Adrenal gland (tissue), 12 donors: Measurements from ENCODE around the gene PLXNA4. TPM values are rescaled to one million over a fixed set of nuclear protein-coding genes. Genes with fewer than 3 reads are reported as not detected.

ENCODE experiments used
- DNase-seq, 7 donors: peaks; one replicate each; pipeline ENCODE4 v3.0.0-alpha.2; 2019 to 2020
- H3K27ac ChIP-seq, 5 donors: fragments of 200-600 bp; sonication (generic) in 4 of 5; 1 replicate in 3 of 5; 2 replicates in 2 of 5; pipeline versions ENCODE4 v1.5.1 to v1.8.0; 2016 to 2020; ENCODE audit warnings: mild to moderate bottlenecking in 1 of 5
- H3K27me3 ChIP-seq: fragments of 200-600 bp; 2 replicates; pipeline ENCODE4 v1.8.0; 2021
- H3K36me3 ChIP-seq, 2 donors: fragments of 200-600 bp; replicated peaks in 1 of 2; 1 replicate in 1 of 2; 2 replicates in 1 of 2; pipeline versions ENCODE4 v1.5.1 to v1.8.0; 2018 to 2022
- H3K4me1 ChIP-seq, 2 donors: fragments of 200-600 bp; replicated peaks in 1 of 2; 1 replicate in 1 of 2; 2 replicates in 1 of 2; pipeline versions ENCODE4 v1.5.1 to v1.8.0; 2018 to 2021
- H3K4me3 ChIP-seq, 4 donors: fragments of 200-600 bp; sonication (generic) in 3 of 4; one replicate each; pipeline ENCODE4 v1.5.1; 2016 to 2018
- H3K9me3 ChIP-seq, 3 donors: fragments of 200-600 bp; sonication (generic) in 1 of 3; replicated peaks in 1 of 3; 1 replicate in 2 of 3; 2 replicates in 1 of 3; pipeline versions ENCODE4 v1.5.1 to v1.8.0; 2016 to 2021
- CTCF ChIP-seq, 6 experiments: fragments of 450-650 bp in 4 of 6; fragments of 200-600 bp in 2 of 6; sonication (generic) in 1 of 6; IDR thresholded peaks; 1 replicate in 5 of 6; 2 replicates in 1 of 6; pipeline versions ENCODE4 v1.5.1 to v1.8.0; 2016 to 2021; ENCODE audit warnings: antibody characterized with exemption in 6 of 6, mild to moderate bottlenecking in 2 of 6, moderate library complexity in 1 of 6
- POLR2A ChIP-seq, 2 donors: fragments of 450-650 bp; IDR thresholded peaks; one replicate each; pipeline ENCODE4 v1.6.1; 2017; ENCODE audit warnings: antibody characterized with exemption in 2 of 2, mild to moderate bottlenecking in 2 of 2, moderate library complexity in 1 of 2
- WGBS, 4 donors: extraction: QIAGEN DNeasy Blood & Tissue Kit in 2 of 4; methylation state at CpG; one replicate each; pipeline versions ENCODE4 v1.1.5 to v1.1.7; 2013 to 2017; 5-methylcytosine and 5-hydroxymethylcytosine counted together
- intact Hi-C, 2 donors: fragments of 100-400 bp; cut with DNase I; formaldehyde crosslinking; loops; one replicate each; pipeline versions ENCODE4 v1.14.1 to v1.15.0; 2022 to 2023
- polyA plus RNA-seq, 3 donors: library from polyadenylated mRNA; stranded (reverse); fragments of 200-250 nt in 2 of 3; fragments of 350-450 nt in 1 of 3; fragmentation: Illumina TruSeq in 1 of 3; extraction: RNeasy Lipid Tissue Mini Kit (QIAGEN cat#74804) in 1 of 3; gene quantifications; one replicate each; pipeline ENCODE4 v1.2.3, GENCODE V29; 2013 to 2014
- total RNA-seq, 9 donors: library from RNA; depleted of rRNA in 4 of 9; stranded (reverse); fragments of >200 nt in 4 of 9; fragments of 120-200 nt in 1 of 9; fragmentation: NEBNext Ultra II Directional in 1 of 9; extraction: Animal tissue kit (Norgen Biotek cat#: 25700) in 1 of 9; gene quantifications; one replicate each; pipeline versions ENCODE4 v1.1.0 to v1.2.4, GENCODE V29; 2013 to 2023
- donor health status: healthy with polysubstance abuse.
- donor health status: Bipolar disorder and iron deficiency.
- donor health status: DM: yes; HTN: yes; CAD: no.
- donor health status: DM: no; HTN: no; CAD: no.
- donor health status: DM: no; HTN: no; CAD: no.
- donor health status: DM: yes; HTN: yes; CAD: no.

The PLXNA4 gene
- total and polyA plus RNA-seq, 12 donors = 0.99 to 10.7 (median 3.6) TPM

DNA sequence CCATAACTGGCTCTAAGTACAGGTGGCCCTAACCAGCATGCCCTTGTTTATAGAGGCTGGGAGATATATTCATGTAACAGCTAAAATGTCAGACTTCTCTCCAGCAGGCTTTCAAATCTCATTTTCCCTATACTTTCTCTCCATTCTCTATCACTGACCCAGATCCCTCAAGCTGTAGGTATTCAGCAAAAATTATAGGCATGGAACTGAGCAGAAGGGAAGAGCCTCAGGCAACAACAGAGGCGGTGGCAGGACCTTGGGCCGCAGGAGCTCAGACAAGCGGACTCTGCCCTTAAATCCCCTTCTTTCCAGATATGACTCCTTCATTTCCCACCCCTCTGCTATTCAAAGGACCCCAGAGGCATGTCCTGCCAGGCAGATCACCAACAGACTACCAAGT is 417.4 kb downstream of the PLXNA4 start:
- H3K27me3 ChIP-seq = no peaks in the 10 kb centered on the region
- no peaks in the 10 kb centered on the region for H3K4me1 ChIP-seq
- intact Hi-C loops = loop anchor here in 1 of 2 donors (10.0 kb wide), 1 partner anchor 214 kb away; no protein-coding TSS in a partner anchor
- TF ChIP-seq POLR2A (IDR thresholded peaks at IDR 0.05) (no peak), CTCF (IDR thresholded peaks at IDR 0.05) (no peak)
- no peak overlapping the region for H3K27ac ChIP-seq
- H3K9me3 ChIP-seq = no peaks in the 10 kb centered on the region
- H3K36me3 ChIP-seq = no peaks in the 10 kb centered on the region
- DNase-seq = no peak
- 81 to 96% (median 87%) methylated on average over 3 of the region's 3 CpGs for WGBS, 4 donors
- H3K4me3 ChIP-seq = no peak overlapping the region

- Histone ChIP-seq H3K9me3 (no peaks in the 10 kb centered on the region), H3K27me3 (no peaks in the 10 kb centered on the region), H3K27ac (no peak overlapping the region), H3K4me1 (no peaks in the 10 kb centered on the region), H3K4me3 (no peak overlapping the region), H3K36me3 (no peaks in the 10 kb centered on the region)
- WGBS, 4 donors = 56 to 85% (median 62%) methylated on average over 2 of the region's 2 CpGs
- no peak for TF ChIP-seq CTCF (IDR thresholded peaks at IDR 0.05)
- no peak for TF ChIP-seq POLR2A (IDR thresholded peaks at IDR 0.05)
- intact Hi-C loops = loop anchor here in 1 of 2 donors (10.0 kb wide), 1 partner anchor 213 kb away; no protein-coding TSS in a partner anchor
- DNase-seq = no peak
Observed at GRCh38 chr7:132158166-132158565, 418.1 kb downstream of the PLXNA4 start.

DNA sequence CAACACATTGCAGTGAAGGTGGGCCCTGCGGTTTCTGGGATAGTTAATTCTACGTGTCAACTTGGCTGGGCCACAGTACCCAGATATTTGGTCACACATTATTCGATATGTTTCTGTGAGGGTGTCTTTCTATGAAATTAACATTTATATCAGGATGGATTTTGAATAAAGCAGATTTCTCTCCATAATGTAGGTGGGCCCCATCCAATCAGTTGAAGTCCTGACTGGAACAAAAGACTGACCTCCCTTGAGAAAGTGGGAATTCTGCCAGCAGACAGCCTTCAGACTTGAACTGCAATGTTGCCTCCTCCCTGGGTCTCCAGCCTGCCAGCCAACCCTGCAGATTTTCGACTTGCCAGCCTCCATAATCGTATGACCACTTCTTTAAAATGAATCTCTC is 420.6 kb downstream of the PLXNA4 start:
- WGBS, 4 donors = 82 to 93% (median 88%) methylated on average over 5 of the region's 5 CpGs

DNA sequence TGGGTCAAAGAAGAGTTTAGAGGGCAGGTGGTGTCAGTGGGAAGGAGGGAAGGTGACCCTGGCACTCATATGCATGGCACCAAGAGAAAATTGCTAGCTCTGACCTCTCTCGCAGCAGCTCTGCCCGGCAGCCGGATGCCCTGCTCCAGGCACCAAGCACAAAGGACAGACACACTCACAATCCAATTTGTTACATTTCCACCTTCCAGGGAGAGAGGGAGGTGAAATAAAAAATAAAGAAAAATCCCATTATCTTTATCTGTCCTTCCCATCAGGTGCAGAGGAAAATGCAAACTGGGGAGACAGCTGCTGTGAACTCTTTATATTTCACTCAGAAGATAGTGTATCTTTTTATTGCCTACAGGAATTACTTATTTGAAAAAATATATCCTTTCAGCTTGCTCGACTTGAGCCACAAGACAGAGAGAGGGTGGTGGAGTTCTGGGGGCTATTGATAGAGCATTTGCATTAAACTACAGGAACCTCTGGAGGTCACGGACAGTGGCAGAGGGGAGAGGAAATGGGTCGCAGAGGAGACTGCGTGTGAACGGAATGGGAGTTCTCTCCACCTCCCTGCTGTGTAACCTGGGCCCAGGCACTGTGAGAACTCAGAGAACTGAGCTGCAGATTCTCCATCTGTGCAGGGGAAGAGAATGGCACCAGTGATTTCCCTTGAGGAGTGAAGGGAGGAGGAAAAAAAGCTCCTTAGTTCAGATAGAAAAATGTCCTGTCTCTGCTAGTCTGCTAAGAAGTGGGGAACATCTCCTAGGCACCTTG is 421.4 kb downstream of the PLXNA4 start:
- Histone ChIP-seq H3K36me3 (no peaks in the 10 kb centered on the region), H3K27ac (no peak overlapping the region), H3K4me1 (no peaks in the 10 kb centered on the region), H3K27me3 (no peaks in the 10 kb centered on the region), H3K9me3 (no peaks in the 10 kb centered on the region), H3K4me3 (no peak overlapping the region)
- intact Hi-C loops = loop anchor here in 1 of 2 donors (10.0 kb wide), 1 partner anchor 210 kb away; no protein-coding TSS in a partner anchor
- TF ChIP-seq POLR2A (IDR thresholded peaks at IDR 0.05) (no peak), CTCF (IDR thresholded peaks at IDR 0.05) (no peak)
- DNase-seq = no peak
- 59 to 65% (median 61%) methylated on average over 8 of the region's 8 CpGs for WGBS, 4 donors

More for the DNA sequence above, 420.6 kb downstream of the PLXNA4 start:
- Histone ChIP-seq H3K36me3 (no peaks in the 10 kb centered on the region), H3K4me1 (no peaks in the 10 kb centered on the region), H3K4me3 (no peak overlapping the region), H3K27ac (no peak overlapping the region), H3K27me3 (no peaks in the 10 kb centered on the region), H3K9me3 (no peaks in the 10 kb centered on the region)
- DNase-seq = no peak
- TF ChIP-seq POLR2A (IDR thresholded peaks at IDR 0.05) = no peak
- intact Hi-C loops = loop anchor here in 1 of 2 donors (10.0 kb wide), 1 partner anchor 211 kb away; no protein-coding TSS in a partner anchor
